ENCODE results near the gene KRAS. TPM values are rescaled to one million over a fixed set of nuclear protein-coding genes. Genes with fewer than 3 reads are reported as not detected.

The KRAS gene
- total and polyA plus RNA-seq, 2 of the 13 experiments (the other 11 are each of a cell fraction or from before 2014, with no cell fraction given): 6.5 to 9.8 TPM

DNA sequence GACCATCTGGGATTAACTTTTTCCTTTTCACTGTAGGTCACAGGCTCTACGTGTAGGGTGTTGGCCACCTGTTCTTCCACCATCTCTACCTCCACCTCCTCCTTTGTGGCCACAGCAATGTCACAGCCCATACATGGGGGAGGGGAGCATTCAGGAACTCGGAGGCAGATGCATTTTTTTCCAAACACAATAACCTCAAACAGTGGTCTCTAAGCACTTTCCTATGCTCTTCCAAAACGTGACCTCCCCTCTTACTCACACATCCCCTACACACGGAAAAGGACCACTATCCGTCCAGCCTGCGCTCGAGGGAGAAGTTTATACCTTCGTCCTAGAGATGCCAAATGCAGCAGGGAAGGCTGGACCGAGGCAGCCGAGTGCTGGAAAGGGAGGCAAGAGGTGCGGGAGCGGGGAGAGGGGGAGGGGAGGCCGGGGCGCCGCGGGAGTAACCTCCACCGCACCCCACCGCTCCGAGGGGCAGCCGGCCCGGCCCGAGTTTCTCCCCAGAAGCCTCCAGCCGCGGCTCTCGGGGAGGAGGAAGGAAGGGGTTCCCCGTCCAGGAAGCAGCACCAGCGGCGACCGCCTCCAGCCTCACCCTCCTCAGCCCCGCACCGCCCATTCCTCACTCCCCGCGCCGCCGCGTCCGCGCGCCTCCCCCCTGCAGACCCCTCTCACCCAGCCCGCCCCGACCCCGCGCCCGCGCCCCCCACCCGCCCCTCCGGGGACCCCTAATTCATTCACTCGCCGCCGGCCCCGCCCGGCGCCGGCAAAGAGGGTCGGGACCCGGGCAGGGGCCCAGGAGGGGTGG lies 594 bp downstream of the KRAS start (continued):
- TF ChIP-seq, protein P1, sequence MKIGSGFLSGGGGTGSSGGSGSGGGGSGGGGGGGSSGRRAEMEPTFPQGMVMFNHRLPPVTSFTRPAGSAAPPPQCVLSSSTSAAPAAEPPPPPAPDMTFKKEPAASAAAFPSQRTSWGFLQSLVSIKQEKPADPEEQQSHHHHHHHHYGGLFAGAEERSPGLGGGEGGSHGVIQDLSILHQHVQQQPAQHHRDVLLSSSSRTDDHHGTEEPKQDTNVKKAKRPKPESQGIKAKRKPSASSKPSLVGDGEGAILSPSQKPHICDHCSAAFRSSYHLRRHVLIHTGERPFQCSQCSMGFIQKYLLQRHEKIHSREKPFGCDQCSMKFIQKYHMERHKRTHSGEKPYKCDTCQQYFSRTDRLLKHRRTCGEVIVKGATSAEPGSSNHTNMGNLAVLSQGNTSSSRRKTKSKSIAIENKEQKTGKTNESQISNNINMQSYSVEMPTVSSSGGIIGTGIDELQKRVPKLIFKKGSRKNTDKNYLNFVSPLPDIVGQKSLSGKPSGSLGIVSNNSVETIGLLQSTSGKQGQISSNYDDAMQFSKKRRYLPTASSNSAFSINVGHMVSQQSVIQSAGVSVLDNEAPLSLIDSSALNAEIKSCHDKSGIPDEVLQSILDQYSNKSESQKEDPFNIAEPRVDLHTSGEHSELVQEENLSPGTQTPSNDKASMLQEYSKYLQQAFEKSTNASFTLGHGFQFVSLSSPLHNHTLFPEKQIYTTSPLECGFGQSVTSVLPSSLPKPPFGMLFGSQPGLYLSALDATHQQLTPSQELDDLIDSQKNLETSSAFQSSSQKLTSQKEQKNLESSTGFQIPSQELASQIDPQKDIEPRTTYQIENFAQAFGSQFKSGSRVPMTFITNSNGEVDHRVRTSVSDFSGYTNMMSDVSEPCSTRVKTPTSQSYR (CRISPR knock-in tag; IDR thresholded peaks at IDR 0.05; ENCODE audit: borderline replicate concordance): peak; percentile 26; the same call in 1 of the 2 replicates
- TF ChIP-seq, protein P2, sequence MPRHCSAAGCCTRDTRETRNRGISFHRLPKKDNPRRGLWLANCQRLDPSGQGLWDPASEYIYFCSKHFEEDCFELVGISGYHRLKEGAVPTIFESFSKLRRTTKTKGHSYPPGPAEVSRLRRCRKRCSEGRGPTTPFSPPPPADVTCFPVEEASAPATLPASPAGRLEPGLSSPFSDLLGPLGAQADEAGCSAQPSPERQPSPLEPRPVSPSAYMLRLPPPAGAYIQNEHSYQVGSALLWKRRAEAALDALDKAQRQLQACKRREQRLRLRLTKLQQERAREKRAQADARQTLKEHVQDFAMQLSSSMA (CRISPR knock-in tag; IDR thresholded peaks at IDR 0.05): no peak
- TF ChIP-seq, protein P3, sequence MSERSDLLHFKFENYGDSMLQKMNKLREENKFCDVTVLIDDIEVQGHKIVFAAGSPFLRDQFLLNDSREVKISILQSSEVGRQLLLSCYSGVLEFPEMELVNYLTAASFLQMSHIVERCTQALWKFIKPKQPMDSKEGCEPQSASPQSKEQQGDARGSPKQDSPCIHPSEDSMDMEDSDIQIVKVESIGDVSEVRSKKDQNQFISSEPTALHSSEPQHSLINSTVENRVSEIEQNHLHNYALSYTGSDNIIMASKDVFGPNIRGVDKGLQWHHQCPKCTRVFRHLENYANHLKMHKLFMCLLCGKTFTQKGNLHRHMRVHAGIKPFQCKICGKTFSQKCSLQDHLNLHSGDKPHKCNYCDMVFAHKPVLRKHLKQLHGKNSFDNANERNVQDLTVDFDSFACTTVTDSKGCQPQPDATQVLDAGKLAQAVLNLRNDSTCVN (CRISPR knock-in tag; IDR thresholded peaks at IDR 0.05; ENCODE audit: borderline replicate concordance): no peak

DNA sequence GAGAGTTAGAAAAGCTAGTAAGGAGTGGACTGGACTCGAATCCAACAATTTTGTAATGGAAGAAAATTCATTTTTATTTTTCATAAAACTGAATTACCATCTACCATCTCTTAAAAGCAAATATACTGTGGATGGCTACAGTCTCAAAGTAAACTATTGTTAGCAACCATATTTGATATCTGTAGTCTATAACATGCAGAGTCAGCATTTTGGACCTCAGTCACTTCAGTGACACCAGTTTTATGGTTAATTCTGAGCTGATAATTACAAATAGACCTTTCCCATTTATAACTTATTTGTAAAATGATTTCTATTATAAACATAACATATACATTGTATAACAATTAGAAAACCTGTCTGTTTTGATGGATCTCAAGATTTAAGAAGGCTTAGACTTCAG lies 2.0 kb downstream of the KRAS start:
- CTCF ChIA-PET (ENCODE audit: low intra/inter-chr PET ratio, low total read pairs): no interaction called here
- Histone ChIP-seq H4K20me1 (ENCODE audit: insufficient read depth, low read length) (no peaks in the 10 kb centered on the region), H3K9ac (ENCODE audit: insufficient read depth, low read depth, low read length) (no peak overlapping the region), H3K4me1 (ENCODE audit: insufficient read depth, low read length) (peaks cover 33% of the 10 kb centered on the region), H3K4me3 (replicated peaks in 1 of 3; ENCODE audit: insufficient read depth in 1 of 3, low read depth in 2 of 3, low read length in 3 of 3) (no peak overlapping the region), H3K4me2 (ENCODE audit: low read depth, low read length) (no peak overlapping the region), H3K36me3 (replicated peaks in 1 of 2; ENCODE audit: control insufficient read depth in 1 of 2, insufficient read depth in 2 of 2, low read length in 2 of 2) (0 out of 5 replicates have a peak, but pooled peaks cover 0 to 6% of the 10 kb centered on the region in 2 experiments), H3K9me3 (ENCODE audit: low read length) (no peaks in the 10 kb centered on the region), H3K79me2 (ENCODE audit: insufficient read depth, low read length) (peaks cover 21% of the 10 kb centered on the region), H3K27ac (ENCODE audit: extremely low read length, insufficient read depth, low read length) (no peak overlapping the region), H3K27me3 (ENCODE audit: control insufficient read depth in 1 of 2, insufficient read depth in 2 of 2, low read length in 2 of 2) (no peaks in the 10 kb centered on the region; a peak in 1 of 5 replicates), H2AFZ (ENCODE audit: low read length) (no peak overlapping the region)
- BruUV-seq (replicated peaks): no TSS peak
- DNase-seq (ENCODE audit: low spot score) (no peak), ATAC-seq (no peak), FAIRE-seq (no peak)
- TF ChIP-seq MAFK (conservative IDR thresholded peaks at IDR 0.05 in 1 of 2, IDR thresholded peaks at IDR 0.05 in 1 of 2; ENCODE audit: low read length in 2 of 2) (peak; percentile 97 to 99), MAFF (IDR thresholded peaks at IDR 0.05; ENCODE audit: low read depth, low read length) (peak; percentile 98)
- TF ChIP-seq, protein P4, sequence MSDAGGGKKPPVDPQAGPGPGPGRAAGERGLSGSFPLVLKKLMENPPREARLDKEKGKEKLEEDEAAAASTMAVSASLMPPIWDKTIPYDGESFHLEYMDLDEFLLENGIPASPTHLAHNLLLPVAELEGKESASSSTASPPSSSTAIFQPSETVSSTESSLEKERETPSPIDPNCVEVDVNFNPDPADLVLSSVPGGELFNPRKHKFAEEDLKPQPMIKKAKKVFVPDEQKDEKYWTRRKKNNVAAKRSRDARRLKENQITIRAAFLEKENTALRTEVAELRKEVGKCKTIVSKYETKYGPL (CRISPR knock-in tag; IDR thresholded peaks at IDR 0.05): no peak
- in situ Hi-C loops (cut with HindIII; ENCODE audit: extremely low pct_ligation_motif_present, low pct_unique_long_range_greater_than_20kb): no loop called here
- POLR2A ChIA-PET: no interaction called here
- intact Hi-C loops (cut with micrococcal nuclease; ENCODE audit: unreplicated experiment): no loop called here
- 100% methylated on average over 1 of the region's 1 CpG for WGBS (ENCODE audit: low lambda C conversion rate)
